ENCODE measurements around the gene PHLDB1. TPM values are rescaled to one million over a fixed set of nuclear protein-coding genes. Genes with fewer than 3 reads are reported as not detected.

PHLDB1 gene
- total and polyA plus RNA-seq, 2 of the 8 experiments (the other 6 are each of a cell fraction or from before 2014, with no cell fraction given): 53.9 to 74.8 TPM

- no peak for TF ChIP-seq NRF1 (IDR thresholded peaks at IDR 0.05; ENCODE audit: low read depth, low read length)
- no peak for TF ChIP-seq CBX5 (IDR thresholded peaks at IDR 0.05; ENCODE audit: low read depth, low read length)
- TF ChIP-seq KDM4A (IDR thresholded peaks at IDR 0.05; ENCODE audit: low read depth, low read length, severe bottlenecking): no peak
Observed at GRCh38 chr11:118641397-118642019, 34.1 kb downstream of the PHLDB1 start (continued).

All from H1 (cell line).